HG03457 (cell line): ENCODE results near the gene MGMT.

Experiments used
- ATAC-seq: cut with Tn5 transposase; IDR thresholded peaks from one replicate; pipeline ENCODE4 v1.9.1; 2021; ENCODE audit warnings: moderate number of reproducible peaks; ENCODE audit not compliant: unreplicated experiment

MGMT gene

DNA sequence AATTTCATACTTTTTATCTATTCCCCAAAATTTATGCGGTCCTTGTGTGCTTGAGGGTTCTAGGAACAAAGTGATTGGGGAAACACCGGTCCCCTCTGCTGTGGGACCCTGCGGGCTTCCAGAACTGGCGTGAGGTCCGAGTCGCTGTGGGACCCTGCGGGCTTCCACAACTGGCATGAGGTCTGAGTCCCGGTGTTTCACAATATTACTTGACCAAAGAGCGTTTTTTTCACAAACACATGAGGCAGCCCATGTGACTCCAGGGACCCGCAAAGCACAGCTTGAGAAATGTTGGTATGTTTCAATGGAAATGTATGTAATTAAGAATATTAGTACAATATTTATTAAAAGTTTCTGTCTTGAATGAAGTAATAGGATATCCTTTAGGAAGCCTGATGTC is 212.2 kb downstream of the MGMT start:
- ATAC-seq = no peak

GRCh38 chr10:129680661-129681344 is 213.8 kb downstream of the MGMT start:
- no peak for ATAC-seq

DNA sequence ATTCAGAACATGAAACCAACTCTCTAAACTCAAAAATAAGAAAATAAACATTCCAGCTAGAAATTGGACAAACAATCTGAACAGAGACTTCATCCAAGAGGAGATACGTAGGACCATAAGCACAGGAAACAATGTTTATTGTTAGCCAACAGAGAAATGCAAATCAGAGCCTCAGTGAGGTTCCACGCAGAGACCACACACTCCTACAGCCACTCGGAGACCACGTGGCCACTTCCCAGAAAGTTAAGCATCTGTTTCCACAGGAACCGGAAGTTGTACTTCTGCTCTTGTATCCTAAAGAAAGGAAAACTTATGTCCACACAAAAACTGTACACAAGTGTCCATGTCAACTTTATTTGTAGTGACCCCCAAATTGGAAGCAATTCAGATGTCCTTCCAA is 214.8 kb downstream of the MGMT start:
- no peak for ATAC-seq

DNA sequence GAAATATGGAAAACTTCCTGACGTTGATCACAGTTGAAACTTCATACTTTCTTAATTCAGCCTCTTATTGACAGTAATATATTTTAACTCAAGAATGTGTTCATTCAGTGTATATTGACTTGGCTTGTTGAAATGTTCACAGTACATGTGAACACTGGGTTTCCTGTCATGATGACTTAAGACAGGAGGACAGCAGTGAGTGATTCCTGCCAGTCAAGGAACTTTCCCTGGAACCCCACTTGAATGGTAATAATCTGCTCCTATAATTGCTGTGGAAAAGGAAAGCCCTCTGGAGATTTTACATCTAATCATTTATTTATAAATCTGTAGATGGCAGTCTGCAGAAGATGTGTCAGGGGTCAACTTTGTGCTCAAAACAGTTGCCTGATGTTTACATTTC is 216.5 kb downstream of the MGMT start:
- no peak for ATAC-seq

GRCh38 chr10:129683920-129684319 is 216.9 kb downstream of the MGMT start:
- no peak for ATAC-seq

DNA sequence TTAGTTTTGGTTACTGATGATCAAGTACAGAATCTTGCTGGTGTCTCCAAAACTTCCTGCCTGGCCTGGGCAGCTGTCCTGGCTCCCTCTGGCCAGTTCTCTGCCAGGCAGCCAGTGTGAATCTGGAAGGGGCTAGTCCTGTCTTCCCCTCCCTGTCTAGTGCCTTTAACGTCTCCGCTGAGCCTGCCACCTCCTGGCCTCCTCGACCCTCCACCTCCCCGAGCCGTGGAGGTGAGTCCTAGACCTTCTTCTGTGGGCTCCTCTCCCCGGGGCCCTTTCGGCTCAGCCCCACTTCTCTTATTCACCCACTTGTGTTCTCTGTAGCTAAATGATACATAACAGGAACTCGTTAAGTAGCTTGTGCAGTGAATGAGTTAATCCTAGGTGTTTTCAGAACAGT is 218.2 kb downstream of the MGMT start:
- ATAC-seq = no peak

DNA sequence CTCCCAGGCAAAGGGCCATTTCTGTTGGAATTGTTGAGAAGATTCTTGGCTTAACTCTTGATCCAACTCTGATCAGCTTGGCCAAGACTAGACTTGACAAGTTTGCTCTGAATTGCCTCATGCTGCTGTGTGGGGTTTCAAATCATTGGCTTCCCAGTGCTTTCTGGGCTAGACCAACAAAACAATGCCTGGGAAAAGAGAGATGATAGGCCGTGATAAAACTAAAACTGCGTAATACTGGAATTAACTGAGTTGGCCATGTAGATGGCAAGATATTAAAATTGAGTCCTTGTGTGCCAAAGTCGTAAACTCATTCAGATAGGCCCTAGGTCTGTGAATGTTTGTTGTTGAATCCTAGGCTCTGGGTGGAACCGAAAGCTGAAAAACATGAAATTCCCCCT is 222.6 kb downstream of the MGMT start:
- no peak for ATAC-seq

DNA sequence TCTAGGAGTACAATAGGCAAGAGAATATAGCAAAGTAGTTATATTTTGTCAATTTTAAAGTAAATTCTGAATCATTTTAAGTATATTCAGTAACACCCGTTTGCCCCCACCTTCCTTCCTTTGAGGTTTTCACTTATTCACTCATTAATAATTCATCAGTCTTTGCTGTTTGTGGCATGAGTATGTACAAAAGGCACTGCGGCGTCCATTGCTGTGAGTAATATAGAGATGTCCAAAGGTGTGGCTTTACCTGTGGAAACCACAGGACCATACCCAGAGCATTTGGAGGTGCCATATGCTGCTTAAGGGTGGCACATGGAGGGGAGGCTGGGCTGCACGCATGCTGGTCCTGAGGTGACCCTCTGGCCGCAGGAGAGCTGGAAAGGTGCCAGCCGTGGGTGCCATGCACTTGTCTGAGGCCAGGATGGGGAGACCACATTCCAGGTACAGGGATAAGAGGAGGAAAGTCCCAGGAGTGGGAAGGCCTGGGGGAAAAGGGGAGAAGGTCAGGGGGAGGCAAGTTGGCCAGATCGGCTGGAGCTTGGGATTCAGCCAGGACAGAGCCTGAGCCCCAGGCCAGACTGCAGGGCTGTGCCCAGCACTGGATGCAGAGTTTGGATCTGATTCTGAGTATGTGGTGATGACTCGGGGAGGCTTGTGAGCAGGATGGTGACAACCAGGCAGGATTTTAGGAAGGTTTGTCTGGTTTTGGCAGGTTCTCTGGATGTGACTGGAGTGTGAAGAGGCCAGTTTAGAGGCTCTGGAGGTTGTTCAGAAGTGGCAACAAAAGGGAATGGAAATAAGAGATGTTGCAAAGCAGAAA is 223.4 kb downstream of the MGMT start:
- no peak for ATAC-seq

GRCh38 chr10:129692695-129693094 is 225.7 kb downstream of the MGMT start:
- no peak for ATAC-seq

DNA sequence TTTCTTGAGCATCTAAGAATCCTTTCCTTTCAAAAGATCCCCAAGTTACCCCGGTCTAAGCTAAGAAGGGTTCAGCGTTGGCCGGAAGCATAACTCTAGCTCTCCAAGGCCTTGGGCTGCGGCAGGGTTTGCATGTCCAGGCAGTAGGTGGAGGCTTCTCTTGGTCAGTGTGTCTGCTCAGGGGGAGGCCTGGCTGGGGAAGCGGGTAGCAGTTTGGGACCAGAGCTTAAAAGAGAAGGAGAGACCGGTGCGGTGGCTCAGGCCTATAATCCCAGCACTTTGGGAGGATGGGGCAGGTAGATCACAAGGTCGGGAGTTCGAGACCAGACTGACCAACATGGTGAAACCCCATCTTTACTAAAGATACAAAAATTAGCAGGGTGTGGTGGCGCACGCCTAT is 226.3 kb downstream of the MGMT start:
- ATAC-seq = no peak

GRCh38 chr10:129694184-129694583 is 227.1 kb downstream of the MGMT start:
- ATAC-seq = no peak

- ATAC-seq = no peak
Measured at GRCh38 chr10:129694691-129695243, 227.7 kb downstream of the MGMT start.

- no peak for ATAC-seq
Measured at GRCh38 chr10:129695671-129696070, 228.6 kb downstream of the MGMT start.

DNA sequence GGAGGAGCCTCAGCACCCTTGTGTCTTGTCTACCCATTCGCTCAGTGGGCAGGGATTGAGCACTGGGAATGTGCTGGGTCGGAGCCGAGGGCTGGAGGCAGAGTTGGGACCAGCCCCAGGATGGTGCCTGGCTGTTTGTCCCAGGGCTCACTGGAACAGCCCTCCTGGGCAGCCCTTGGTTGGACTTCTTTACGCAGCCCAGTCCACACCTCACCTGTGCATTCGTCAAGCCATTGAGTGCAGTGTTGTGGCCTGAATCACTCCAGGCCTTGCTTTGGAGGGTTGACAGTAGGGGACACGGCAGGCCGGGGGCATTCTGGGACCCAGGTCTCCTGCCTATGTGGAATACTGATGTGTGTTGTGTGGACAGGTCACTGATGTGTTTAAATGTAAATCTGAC is 229.6 kb downstream of the MGMT start:
- ATAC-seq = no peak

DNA sequence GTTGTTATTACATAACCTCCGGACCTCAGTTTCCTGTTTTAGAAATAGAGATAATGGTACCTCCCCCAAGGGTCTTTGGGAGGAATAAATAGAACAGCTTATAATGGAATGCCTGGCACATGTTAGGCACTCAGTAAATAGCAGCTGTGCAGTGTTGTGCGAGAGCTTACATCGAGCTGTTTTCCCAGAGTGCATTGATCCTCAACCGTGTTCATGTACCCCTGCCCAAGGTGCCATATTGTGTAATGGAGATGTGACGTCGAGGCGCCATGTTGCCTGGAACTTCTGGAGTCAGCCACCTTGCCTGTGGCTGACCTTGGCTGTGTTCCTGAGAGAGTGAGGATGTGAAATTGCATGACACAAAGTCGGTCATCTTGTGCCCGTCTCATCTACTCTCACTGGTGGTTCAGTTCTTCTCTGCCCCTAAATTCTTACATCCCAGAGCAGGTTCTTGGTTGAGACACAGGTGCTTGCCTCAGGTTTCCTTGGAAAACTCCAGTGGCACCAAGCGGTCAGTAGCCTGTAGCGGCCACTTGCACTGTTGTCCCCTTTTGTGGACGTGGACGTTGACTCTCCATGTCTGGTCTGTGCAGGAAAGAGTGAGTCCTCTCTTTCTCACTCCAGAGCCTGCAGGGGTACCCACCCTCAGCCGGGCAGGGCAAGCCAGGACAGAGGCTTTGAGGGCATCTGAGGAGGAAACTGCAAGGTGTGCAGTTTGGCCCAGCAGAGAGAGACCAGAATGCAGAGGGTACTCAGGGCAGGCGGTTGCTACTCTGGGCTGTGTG is 230.6 kb downstream of the MGMT start:
- no peak for ATAC-seq

- ATAC-seq = no peak
Measured at GRCh38 chr10:129699722-129700340, 232.8 kb downstream of the MGMT start.

DNA sequence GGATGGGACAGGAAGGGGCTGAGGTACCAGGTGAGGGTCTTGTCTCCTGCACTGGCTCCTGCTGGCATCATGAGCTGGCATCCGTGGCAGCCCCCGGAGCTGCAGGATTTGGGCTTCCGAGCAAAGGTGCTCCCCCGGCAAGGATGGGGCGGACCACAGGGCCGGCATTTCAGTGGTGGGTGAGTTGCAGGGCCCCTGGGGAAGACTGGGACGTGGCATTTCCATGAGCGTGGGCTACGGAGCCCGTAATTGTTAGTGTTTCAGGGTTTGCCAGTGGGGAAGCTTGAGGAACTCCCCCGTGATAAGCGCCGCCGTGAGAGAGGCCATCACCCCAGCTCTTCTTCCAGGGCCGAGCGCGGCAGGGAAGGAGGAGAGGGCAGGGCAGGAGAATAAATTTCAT is 235.6 kb downstream of the MGMT start:
- ATAC-seq = no peak

- no peak for ATAC-seq
Measured at GRCh38 chr10:129703287-129704137, 236.5 kb downstream of the MGMT start.

GRCh38 chr10:129704225-129704624 is 237.2 kb downstream of the MGMT start:
- ATAC-seq = no peak
